Activated CD4-positive, alpha-beta T cell treated with anti-CD3 and anti-CD28 coated beads for 4 hours (primary cell): ENCODE data around the gene POU4F2.
"Not testable (repeated sequence)": the region's sequence is repeated elsewhere in the genome, so short reads cannot be mapped to it uniquely, and the experiment has no call there.

ENCODE experiments used
- DNase-seq, 2 donors: peaks; one replicate each; pipeline ENCODE4 v3.0.0-alpha.2; 2020

The POU4F2 gene

DNA sequence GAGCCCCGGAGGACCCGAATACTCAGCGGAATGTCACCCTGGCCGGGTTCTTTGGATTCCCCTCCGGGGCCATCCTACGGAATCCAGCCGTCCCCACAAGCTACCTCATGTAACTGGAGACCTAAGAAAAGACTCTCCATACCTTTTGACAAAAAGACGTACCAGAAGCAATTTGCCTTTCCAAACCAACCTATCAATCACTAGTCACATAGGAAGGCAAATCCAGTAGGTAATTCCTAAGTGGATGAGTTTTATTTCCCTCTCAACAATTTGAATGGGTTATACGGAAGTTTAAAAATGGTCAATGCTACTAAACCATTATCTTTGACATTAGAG lies 16.8 kb downstream of the POU4F2 start:
- DNase-seq = no peak

DNA sequence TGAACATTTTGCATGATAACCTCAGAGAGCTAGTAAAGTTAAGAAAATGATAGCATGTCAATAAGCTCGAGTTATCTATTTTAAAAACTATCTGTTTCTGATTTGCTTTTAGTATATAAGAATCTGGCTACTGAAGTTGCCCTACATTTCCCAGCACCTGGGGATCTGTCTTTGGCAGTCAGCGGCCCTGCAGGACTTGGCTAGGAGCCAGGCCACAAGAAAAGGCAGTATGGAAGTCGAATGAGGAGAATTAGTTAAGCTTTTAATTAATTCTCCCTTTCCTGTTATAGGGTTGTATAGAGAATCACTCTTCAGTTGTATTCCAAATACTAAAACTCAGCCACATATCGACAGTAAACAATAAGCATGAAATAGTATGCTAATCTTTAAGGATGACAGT lies 22.7 kb downstream of the POU4F2 start:
- DNase-seq = no peak

DNA sequence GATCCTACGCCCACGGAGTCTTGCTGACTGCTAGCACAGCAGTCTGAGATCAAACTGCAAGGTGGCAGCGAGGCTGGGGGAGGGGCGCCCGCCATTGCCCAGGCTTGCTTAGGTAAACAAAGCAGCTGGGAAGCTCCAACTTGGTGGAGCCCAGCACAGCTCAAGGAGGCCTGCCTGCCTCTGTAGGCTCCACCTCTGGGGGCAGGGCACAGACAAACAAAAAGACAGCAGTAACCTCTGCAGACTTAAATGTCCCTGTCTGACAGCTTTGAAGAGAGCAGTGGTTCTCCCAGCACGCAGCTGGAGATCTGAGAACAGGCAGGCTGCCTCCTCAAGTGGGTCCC lies 25.2 kb downstream of the POU4F2 start:
- not testable (repeated sequence) for DNase-seq

DNA sequence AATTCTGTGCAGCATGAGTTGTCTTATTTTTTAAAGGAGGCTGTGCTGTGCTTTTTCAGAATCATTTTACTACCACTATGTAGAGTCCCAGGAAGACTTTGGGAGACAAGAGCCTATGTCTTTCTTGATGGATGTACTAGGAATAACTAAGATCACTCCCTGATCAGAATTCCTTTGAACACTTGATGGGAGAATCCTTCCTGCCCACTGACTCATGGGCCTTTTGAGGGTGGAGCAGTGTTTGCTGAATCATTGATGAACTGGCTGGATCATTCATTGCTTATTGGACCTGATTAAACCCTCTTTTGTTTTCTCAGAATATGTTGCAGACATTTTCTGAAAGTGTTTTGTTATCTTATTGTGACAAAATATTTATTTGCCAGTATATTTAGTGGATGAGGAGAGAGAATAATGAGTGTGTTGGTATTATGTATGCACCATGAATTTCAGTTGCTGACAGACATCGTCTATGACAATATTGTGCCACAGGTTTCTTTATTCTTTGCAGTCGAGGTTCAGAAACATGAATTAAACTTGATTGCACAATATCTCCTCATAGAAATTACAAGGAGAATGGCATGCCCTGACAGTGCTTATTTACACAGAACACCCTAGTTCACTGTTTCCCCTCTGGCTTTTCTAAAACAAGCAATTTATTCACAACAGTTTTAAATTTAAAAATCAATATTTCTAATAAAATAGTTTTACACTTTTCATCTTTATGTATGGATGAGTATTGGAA lies 36.3 kb downstream of the POU4F2 start:
- DNase-seq = no peak
